ENCODE results near the gene OCIAD1.

OCIAD1 gene

DNA sequence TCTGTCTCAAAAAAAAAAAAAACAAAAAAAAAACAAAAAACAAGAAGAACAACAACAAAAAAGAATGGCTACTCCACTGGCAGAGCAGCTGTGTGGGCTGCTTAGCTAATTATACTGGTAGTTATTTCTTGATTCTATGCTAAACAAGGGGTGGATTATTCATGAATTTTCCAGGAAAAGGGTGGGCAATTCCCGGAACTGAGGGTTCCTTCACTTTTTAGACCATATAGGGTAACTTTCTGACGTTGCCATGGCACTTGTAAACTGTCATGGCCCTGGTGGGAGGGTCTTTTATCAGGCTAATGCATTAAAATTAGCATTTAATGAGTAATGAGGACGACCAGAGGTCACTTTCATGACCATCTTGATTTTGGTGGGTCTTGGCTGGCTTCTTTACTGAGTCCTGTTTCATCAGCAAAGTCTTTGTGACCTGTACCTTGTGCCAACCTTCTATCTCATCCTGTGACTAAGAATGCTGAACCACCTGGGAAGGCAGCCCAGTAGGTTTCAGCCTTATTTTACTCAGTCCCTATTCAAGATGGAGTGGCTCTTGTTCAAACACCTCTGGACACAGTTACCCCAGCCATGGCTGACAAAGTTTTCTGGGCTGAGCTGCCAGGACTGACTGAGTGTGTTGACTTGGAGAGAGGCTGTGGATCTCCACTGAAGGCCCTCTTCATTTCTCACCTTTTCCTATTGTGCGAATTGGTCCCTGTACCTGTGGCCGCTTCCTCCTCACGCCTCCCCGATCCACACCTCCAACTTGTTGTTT, 77.0 kb downstream of the OCIAD1 start:
- Histone ChIP-seq H3K27ac (no peak overlapping the region), H3K27me3 (ENCODE audit: control insufficient read depth, insufficient read depth, low read length) (no peaks in the 10 kb centered on the region), H3K79me2 (no peaks in the 10 kb centered on the region), H3K4me3 (ENCODE audit: low read depth, low read length) (no peak overlapping the region), H3K9ac (no peak overlapping the region), H3K9me3 (ENCODE audit: control insufficient read depth, low read length) (no peaks in the 10 kb centered on the region), H3K4me1 (no peaks in the 10 kb centered on the region), H2AFZ (no peak overlapping the region), H3K36me3 (ENCODE audit: control insufficient read depth, insufficient read depth, low read length) (no peaks in the 10 kb centered on the region), H3K4me2 (ENCODE audit: low read length) (no peak overlapping the region)
- TF ChIP-seq, protein P1, sequence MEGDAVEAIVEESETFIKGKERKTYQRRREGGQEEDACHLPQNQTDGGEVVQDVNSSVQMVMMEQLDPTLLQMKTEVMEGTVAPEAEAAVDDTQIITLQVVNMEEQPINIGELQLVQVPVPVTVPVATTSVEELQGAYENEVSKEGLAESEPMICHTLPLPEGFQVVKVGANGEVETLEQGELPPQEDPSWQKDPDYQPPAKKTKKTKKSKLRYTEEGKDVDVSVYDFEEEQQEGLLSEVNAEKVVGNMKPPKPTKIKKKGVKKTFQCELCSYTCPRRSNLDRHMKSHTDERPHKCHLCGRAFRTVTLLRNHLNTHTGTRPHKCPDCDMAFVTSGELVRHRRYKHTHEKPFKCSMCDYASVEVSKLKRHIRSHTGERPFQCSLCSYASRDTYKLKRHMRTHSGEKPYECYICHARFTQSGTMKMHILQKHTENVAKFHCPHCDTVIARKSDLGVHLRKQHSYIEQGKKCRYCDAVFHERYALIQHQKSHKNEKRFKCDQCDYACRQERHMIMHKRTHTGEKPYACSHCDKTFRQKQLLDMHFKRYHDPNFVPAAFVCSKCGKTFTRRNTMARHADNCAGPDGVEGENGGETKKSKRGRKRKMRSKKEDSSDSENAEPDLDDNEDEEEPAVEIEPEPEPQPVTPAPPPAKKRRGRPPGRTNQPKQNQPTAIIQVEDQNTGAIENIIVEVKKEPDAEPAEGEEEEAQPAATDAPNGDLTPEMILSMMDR (IDR thresholded peaks at IDR 0.05), result no peak

DNA sequence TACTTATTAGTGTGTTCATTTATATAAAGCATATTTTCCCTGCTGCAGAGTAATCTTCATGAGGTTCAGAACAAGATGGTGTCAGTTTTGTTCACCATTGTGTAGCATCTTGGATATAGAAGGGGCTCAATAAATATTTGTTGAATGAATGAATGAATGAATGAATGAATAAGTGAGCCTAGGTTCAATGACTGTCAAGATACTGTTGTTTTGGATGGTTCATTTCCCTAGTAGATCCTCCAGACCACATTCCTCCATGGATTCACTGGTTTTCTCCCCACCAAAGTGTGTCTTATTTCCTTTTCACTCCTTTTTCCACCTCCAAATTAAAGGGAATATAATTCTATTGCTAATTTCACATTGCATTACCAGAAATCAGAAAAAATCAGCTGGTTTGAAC, 77.8 kb downstream of the OCIAD1 start:
- no peaks in the 10 kb centered on the region for H3K9me3 ChIP-seq (ENCODE audit: control insufficient read depth, low read length)
- TF ChIP-seq, protein P1 (IDR thresholded peaks at IDR 0.05), result no peak

DNA sequence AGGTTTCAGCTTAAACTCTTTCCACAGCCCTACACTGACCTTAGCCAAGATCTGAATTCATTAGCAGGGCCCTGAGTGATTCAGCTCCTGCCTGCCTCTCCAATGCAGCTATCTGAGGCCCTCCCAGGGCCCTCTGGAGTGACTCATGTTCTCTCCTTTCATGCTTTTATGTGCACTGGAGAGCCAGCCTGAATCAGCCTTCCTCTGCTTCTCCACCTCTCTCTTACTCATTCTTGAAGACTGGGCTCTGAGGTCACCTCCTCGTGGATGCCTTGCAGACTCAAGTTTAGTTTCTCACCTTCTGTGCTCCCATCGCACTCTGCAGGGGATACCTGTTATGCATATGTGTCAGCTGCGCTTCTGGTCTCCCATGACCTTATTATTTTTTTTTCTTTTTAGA, 78.8 kb downstream of the OCIAD1 start:
- no peaks in the 10 kb centered on the region for H3K79me2 ChIP-seq
- H3K4me2 ChIP-seq (ENCODE audit: low read length), result no peak overlapping the region
- H3K9me3 ChIP-seq (ENCODE audit: control insufficient read depth, low read length), result no peaks in the 10 kb centered on the region
- H3K4me1 ChIP-seq, result no peaks in the 10 kb centered on the region
- H3K9ac ChIP-seq, result no peak overlapping the region
- no peak overlapping the region for H2AFZ ChIP-seq
- no peak overlapping the region for H3K27ac ChIP-seq
- no peak overlapping the region for H3K4me3 ChIP-seq (ENCODE audit: low read depth, low read length)
- no peaks in the 10 kb centered on the region for H3K27me3 ChIP-seq (ENCODE audit: control insufficient read depth, insufficient read depth, low read length)
- TF ChIP-seq, protein P1 (IDR thresholded peaks at IDR 0.05), result no peak
- H3K36me3 ChIP-seq (ENCODE audit: control insufficient read depth, insufficient read depth, low read length), result no peaks in the 10 kb centered on the region

More for the DNA sequence above, 77.8 kb downstream of the OCIAD1 start:
- Histone ChIP-seq H2AFZ (no peak overlapping the region), H3K4me2 (ENCODE audit: low read length) (no peak overlapping the region), H3K36me3 (ENCODE audit: control insufficient read depth, insufficient read depth, low read length) (no peaks in the 10 kb centered on the region), H3K9ac (no peak overlapping the region), H3K27ac (no peak overlapping the region), H3K79me2 (no peaks in the 10 kb centered on the region), H3K4me3 (ENCODE audit: low read depth, low read length) (no peak overlapping the region), H3K27me3 (ENCODE audit: control insufficient read depth, insufficient read depth, low read length) (no peaks in the 10 kb centered on the region), H3K4me1 (no peaks in the 10 kb centered on the region)

DNA sequence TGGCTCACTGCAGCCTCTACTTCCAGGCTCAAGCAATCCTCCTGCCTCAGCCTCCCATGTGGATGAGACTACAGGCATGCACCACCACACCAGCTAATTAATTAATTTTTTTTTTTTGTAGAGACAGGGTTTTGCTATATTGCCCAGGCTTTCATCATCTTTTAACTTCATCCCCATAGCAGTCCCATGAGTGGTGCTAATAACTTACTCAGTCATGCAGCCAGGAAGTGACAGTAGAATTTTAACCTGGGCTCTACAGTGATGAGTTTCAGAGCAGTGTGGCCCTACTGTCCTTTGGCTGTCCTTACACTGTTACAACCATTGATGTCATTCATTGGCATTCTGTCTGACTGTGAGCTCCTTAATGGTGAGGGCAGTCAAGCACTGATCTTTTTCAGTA, 79.6 kb downstream of the OCIAD1 start:
- no peak overlapping the region for H3K27ac ChIP-seq
- H3K4me2 ChIP-seq (ENCODE audit: low read length), result no peak overlapping the region
- no peak overlapping the region for H3K4me3 ChIP-seq (ENCODE audit: low read depth, low read length)
- H3K27me3 ChIP-seq (ENCODE audit: control insufficient read depth, insufficient read depth, low read length), result no peaks in the 10 kb centered on the region
- H3K36me3 ChIP-seq (ENCODE audit: control insufficient read depth, insufficient read depth, low read length), result no peaks in the 10 kb centered on the region
- TF ChIP-seq, protein P1 (IDR thresholded peaks at IDR 0.05), result no peak
- no peaks in the 10 kb centered on the region for H3K79me2 ChIP-seq
- no peak overlapping the region for H2AFZ ChIP-seq
- no peak overlapping the region for H3K9ac ChIP-seq
- H3K9me3 ChIP-seq (ENCODE audit: control insufficient read depth, low read length), result no peaks in the 10 kb centered on the region
- no peaks in the 10 kb centered on the region for H3K4me1 ChIP-seq

Data from parathyroid adenoma (tissue), 2 donors.